ENCODE results near the gene SMARCD1. TPM values are rescaled to one million over a fixed set of nuclear protein-coding genes. Genes with fewer than 3 reads are reported as not detected.
A peak's percentile ranks its signal among the peaks of the same experiment; 100 is the strongest.
"Not testable (repeated sequence)": the region's sequence is repeated elsewhere in the genome, so short reads cannot be mapped to it uniquely, and the experiment has no call there.

SMARCD1 gene
- total and polyA plus RNA-seq, 9 of the 15 experiments (the other 6 are each of a cell fraction or from before 2014, with no cell fraction given), result 0.86 to 91.7 (median 48.0) TPM

GRCh38 chr12:50083301-50083700, 1.8 kb upstream of the SMARCD1 start:
- ATAC-seq (no peak), DNase-seq (ENCODE audit: extremely low read depth in 1 of 4, low spot score in 3 of 4) (no peak), FAIRE-seq (no peak)
- ChIA-PET CTCF (ENCODE audit: low intra/inter-chr PET ratio) (no interaction called here), POLR2A (interaction anchor here (0.6 to 1.2 kb wide), 8 partner anchors 44 to 850 kb away, joined by 3 to 6 read pairs (median 3); partner anchors contain the start of gene BCDIN3D)
- no TSS peak for BruUV-seq (replicated peaks)
- no peaks in the 10 kb centered on the region for H3K27me3 ChIP-seq (ENCODE audit: control insufficient read depth in 2 of 2, insufficient read depth in 2 of 2, low read length in 2 of 2)
- intact Hi-C loops (cut with micrococcal nuclease) (no loop called here), in situ Hi-C loops (cut with MboI) (loop anchor here (5.0 kb wide), 1 partner anchor 94 kb away; no protein-coding TSS in a partner anchor)
- 0 out of 4 replicates have a peak overlapping the region, but pooled peaks of 1 of the 2 experiments have one; percentile 55 for H3K9ac ChIP-seq (ENCODE audit: insufficient read depth in 1 of 2, low read depth in 2 of 2, low read length in 2 of 2)
- no peak overlapping the region for H3K4me2 ChIP-seq (ENCODE audit: insufficient read depth, low read length)
- peaks cover 5% of the 10 kb centered on the region for H4K20me1 ChIP-seq (replicated peaks; ENCODE audit: control insufficient read depth, insufficient read depth, low read length)
- peaks cover 10% of the 10 kb centered on the region for H3K79me2 ChIP-seq (ENCODE audit: control insufficient read depth, insufficient read depth, low read length)
- 82% methylated on average over 1 of the region's 1 CpG for WGBS (ENCODE audit: insufficient coverage, low coverage, missing lambda C conversion rate)
- TF ChIP-seq NR1H2 (CRISPR knock-in tag; IDR thresholded peaks at IDR 0.05) (no peak), GTF3C2 (IDR thresholded peaks at IDR 0.05; ENCODE audit: borderline replicate concordance, extremely low read depth, insufficient read length) (no peak), ZNF668 (CRISPR knock-in tag; IDR thresholded peaks at IDR 0.05) (no peak), E4F1 (CRISPR knock-in tag; IDR thresholded peaks at IDR 0.05; ENCODE audit: borderline replicate concordance) (no peak)
- no peak overlapping the region for H3K4me3 ChIP-seq
- H2AFZ ChIP-seq (ENCODE audit: low read depth, low read length), result no peak overlapping the region
- H3K9me1 ChIP-seq (ENCODE audit: control insufficient read depth, insufficient read depth, low read length), result no peaks in the 10 kb centered on the region
- no peak overlapping the region for H3K27ac ChIP-seq (ENCODE audit: extremely low read depth, low read depth, low read length)
- peaks cover 25% of the 10 kb centered on the region; the same call in 2 of the 3 replicates for H3K36me3 ChIP-seq (ENCODE audit: control insufficient read depth, insufficient read depth, low read length)
- peaks cover 10 to 21% of the 10 kb centered on the region in 2 experiments; a peak in 4 of 5 replicates for H3K4me1 ChIP-seq (replicated peaks in 1 of 2; ENCODE audit: control insufficient read depth in 2 of 2, insufficient read depth in 2 of 2, low read length in 2 of 2)
- H3K9me3 ChIP-seq (replicated peaks; ENCODE audit: control insufficient read depth, insufficient read depth, low read depth, low read length), result no peaks in the 10 kb centered on the region

GRCh38 chr12:50084409-50084774, 750 bp upstream of the SMARCD1 start:
- FAIRE-seq; BruUV-seq (replicated peaks): not testable (repeated sequence)

More at GRCh38 chr12:50084409-50084774, 750 bp upstream of the SMARCD1 start:
- WGBS (ENCODE audit: insufficient coverage, low coverage, missing lambda C conversion rate), result 36% methylated on average over 5 of the region's 7 CpGs
- H3K9me3 ChIP-seq (replicated peaks; ENCODE audit: control insufficient read depth, insufficient read depth, low read depth, low read length); ATAC-seq; DNase-seq (ENCODE audit: extremely low read depth in 1 of 4, low spot score in 3 of 4); H4K20me1 ChIP-seq (replicated peaks; ENCODE audit: control insufficient read depth, insufficient read depth, low read length); intact Hi-C loops (cut with micrococcal nuclease); H3K27me3 ChIP-seq (ENCODE audit: control insufficient read depth in 2 of 2, insufficient read depth in 2 of 2, low read length in 2 of 2); H3K9me1 ChIP-seq (ENCODE audit: control insufficient read depth, insufficient read depth, low read length): not testable (repeated sequence)
- peaks cover 35% of the 10 kb centered on the region for H3K36me3 ChIP-seq (ENCODE audit: control insufficient read depth, insufficient read depth, low read length)
- H3K4me1 ChIP-seq (replicated peaks in 1 of 2; ENCODE audit: control insufficient read depth in 2 of 2, insufficient read depth in 2 of 2, low read length in 2 of 2), result peaks cover 10 to 21% of the 10 kb centered on the region in 2 experiments; a peak in 4 of 5 replicates
- peak overlapping the region; percentile 99 for H2AFZ ChIP-seq (ENCODE audit: low read depth, low read length)
- POLR2A ChIA-PET, result interaction anchor here (0.6 to 2.5 kb wide), 20 partner anchors 8 to 343 kb away, joined by 3 to 16 read pairs (median 4); partner anchors contain the start of genes CERS5, GPD1 and TMBIM6
- in situ Hi-C loops (cut with MboI), result loop anchor here (5.0 kb wide), 1 partner anchor 93 kb away; no protein-coding TSS in a partner anchor
- CTCF ChIA-PET (ENCODE audit: low intra/inter-chr PET ratio), result interaction anchor here (0.5 kb wide), 1 partner anchor 12 kb away, joined by 3 read pairs; no protein-coding TSS in a partner anchor
- H3K27ac ChIP-seq (ENCODE audit: extremely low read depth, low read depth, low read length), result peak overlapping the region; percentile 84
- H3K4me2 ChIP-seq (ENCODE audit: insufficient read depth, low read length), result peak overlapping the region; percentile 90
- peak overlapping the region; percentile 83 to 86 for H3K9ac ChIP-seq (ENCODE audit: insufficient read depth in 1 of 2, low read depth in 2 of 2, low read length in 2 of 2)
- peak overlapping the region; percentile 82 for H3K4me3 ChIP-seq
- peaks cover 10% of the 10 kb centered on the region for H3K79me2 ChIP-seq (ENCODE audit: control insufficient read depth, insufficient read depth, low read length)

Data from K562 (cell line).